ENCODE data around the gene OR10G3.

The OR10G3 gene

DNA sequence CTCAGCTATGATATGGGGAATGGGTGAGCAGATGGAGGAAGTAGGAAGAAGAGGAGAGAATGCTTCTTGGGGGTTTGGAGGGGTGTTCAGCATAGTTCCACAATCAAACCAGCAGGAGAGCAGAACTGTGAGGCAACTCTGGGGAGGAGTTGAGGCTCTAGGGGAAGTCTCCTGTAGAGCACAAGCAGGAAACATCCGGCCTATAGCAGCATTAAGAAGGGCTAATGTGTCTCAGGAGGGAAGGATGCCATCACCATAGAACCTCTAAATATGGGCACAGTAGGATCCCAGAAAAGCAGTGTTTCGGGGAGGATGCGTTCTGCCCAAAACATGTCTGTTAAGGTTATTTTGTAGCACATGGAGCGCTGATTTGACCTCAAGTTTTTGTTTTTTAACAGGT lies 45.3 kb downstream of the OR10G3 start:
- H3K9me3 ChIP-seq (ENCODE audit: control insufficient read depth, low read length), result no peaks in the 10 kb centered on the region
- peaks cover 8% of the 10 kb centered on the region for H3K4me1 ChIP-seq (ENCODE audit: control insufficient read depth, insufficient read depth, low read length)
- H3K36me3 ChIP-seq (ENCODE audit: control insufficient read depth, insufficient read depth, low read length, severe bottlenecking), result no peaks in the 10 kb centered on the region
- no peak overlapping the region for H3K4me3 ChIP-seq (ENCODE audit: low read length)
- H3K27me3 ChIP-seq (replicated peaks; ENCODE audit: control insufficient read depth, insufficient read depth, low read length), result peaks cover 66% of the 10 kb centered on the region
- DNase-seq (ENCODE audit: low read depth), result no peak
- H3K9ac ChIP-seq (ENCODE audit: low read length), result no peak overlapping the region

DNA sequence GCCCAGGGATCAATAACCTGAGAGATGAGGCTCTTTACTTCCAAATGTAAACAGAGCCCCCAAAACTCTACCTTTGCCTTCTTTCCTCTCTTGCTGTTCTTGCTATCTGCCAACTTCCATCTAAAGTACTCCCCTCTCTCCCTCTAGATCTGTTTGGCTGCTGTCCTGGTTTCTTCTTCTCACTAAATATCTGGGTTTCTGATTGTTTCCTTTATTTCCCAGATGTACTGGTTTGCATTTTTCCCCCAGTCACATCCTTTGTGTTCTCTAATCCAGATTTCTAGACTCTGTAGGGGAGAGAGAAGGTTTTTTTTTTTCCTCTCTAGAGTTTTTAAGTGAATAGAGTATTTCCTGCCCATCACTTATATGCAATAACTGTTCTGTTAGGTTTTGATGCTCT lies 46.6 kb downstream of the OR10G3 start:
- Histone ChIP-seq H3K4me1 (ENCODE audit: control insufficient read depth, insufficient read depth, low read length) (peaks cover 8% of the 10 kb centered on the region), H3K9ac (ENCODE audit: low read length) (no peak overlapping the region), H3K36me3 (ENCODE audit: control insufficient read depth, insufficient read depth, low read length, severe bottlenecking) (no peaks in the 10 kb centered on the region), H3K4me3 (ENCODE audit: low read length) (no peak overlapping the region), H3K27me3 (replicated peaks; ENCODE audit: control insufficient read depth, insufficient read depth, low read length) (peaks cover 53% of the 10 kb centered on the region), H3K9me3 (ENCODE audit: control insufficient read depth, low read length) (no peaks in the 10 kb centered on the region)
- DNase-seq (ENCODE audit: low read depth), result no peak

DNA sequence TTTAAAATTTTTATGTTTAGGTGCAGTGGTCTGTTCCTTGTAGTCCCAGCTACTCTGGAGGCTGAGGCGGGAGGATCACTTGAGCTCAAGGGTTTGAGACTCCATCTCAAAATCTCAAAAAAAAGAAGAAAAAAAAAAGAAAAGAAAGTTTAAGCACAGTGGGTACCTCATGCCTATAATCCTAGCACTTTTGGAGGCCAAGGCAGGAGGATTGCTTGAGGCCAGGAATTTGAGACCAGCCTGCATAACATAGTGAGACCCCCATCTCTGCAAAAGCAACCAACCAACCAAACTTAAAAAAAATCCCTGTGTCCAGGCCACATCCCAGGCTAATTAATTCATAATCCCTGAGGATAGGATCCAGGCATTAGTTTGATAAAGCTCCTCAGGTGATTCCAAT lies 50.4 kb downstream of the OR10G3 start:
- Histone ChIP-seq H3K27me3 (replicated peaks; ENCODE audit: control insufficient read depth, insufficient read depth, low read length) (peaks cover 24% of the 10 kb centered on the region), H3K9ac (ENCODE audit: low read length) (no peak overlapping the region), H3K36me3 (ENCODE audit: control insufficient read depth, insufficient read depth, low read length, severe bottlenecking) (no peaks in the 10 kb centered on the region), H3K4me1 (ENCODE audit: control insufficient read depth, insufficient read depth, low read length) (no peaks in the 10 kb centered on the region), H3K9me3 (ENCODE audit: control insufficient read depth, low read length) (no peaks in the 10 kb centered on the region), H3K4me3 (ENCODE audit: low read length) (no peak overlapping the region)
- no peak for DNase-seq (ENCODE audit: low read depth)

DNA sequence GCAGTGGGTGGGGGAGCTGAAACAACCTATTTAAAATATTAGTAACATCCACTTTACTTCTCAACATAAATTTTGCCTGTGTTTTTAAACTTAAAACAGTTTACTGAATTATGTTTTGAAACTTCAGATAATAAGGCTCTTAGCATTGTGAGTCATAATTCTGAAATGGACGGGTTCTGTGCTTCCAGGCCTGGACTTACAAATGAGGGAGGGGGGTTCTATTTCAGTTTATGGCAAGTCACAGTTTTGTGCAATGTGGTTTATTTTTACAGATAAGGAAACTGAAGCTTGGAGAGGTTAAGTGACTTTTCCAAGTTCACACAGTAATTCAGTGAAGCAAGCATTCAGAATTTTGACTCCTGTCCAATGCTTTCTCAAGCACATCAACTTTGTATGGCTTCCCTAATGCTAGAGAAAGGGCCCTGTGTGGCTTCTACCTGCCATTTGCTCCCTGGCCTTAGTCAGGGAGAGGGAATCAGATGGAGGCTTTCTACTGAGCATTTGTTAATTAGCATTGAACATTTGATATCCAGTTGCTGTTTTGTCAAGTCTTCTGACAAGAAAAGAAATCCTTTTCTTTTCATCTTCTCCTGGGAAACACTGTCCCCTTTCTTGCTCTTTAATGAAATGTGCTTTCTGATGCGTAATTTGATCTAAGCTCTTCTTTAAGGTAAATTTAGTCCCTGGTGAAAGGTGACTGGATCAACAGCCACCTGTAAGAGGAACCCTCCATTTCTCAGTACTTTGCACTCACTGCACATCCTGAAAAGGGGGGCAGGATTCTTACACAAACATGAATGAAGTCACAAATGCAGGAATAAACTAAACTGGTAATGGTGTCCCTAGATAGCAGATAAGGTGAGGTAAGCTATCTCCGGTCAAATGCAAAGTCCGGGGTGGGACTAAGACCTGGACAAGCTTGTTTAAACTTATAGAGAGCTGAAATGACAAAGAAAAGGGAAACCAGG lies 51.2 kb downstream of the OR10G3 start:
- H3K9ac ChIP-seq (ENCODE audit: low read length), result no peak overlapping the region
- no peaks in the 10 kb centered on the region for H3K36me3 ChIP-seq (ENCODE audit: control insufficient read depth, insufficient read depth, low read length, severe bottlenecking)
- peak; percentile 29 for DNase-seq (ENCODE audit: low read depth)
- no peak overlapping the region for H3K4me3 ChIP-seq (ENCODE audit: low read length)
- H3K4me1 ChIP-seq (ENCODE audit: control insufficient read depth, insufficient read depth, low read length), result no peaks in the 10 kb centered on the region
- peaks cover 16% of the 10 kb centered on the region for H3K27me3 ChIP-seq (replicated peaks; ENCODE audit: control insufficient read depth, insufficient read depth, low read length)
- H3K9me3 ChIP-seq (ENCODE audit: control insufficient read depth, low read length), result no peaks in the 10 kb centered on the region

DNA sequence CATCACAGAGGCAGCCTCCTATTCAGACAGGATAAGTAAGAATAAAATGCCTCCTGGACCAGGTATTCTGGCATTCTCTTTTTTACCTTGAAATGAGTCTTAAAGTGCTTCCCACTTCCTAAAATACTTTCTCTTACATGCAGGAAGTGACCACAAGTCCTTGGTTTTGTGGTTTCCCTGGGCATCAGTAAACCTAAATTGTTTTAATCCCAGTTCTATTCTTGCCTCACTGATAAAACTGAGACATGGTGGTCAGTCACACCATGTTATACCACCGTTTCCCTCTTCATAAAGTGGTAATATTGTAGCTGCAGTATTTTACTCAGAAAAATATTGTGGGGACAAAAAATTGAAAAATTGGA lies 52.6 kb downstream of the OR10G3 start:
- no peaks in the 10 kb centered on the region for H3K36me3 ChIP-seq (ENCODE audit: control insufficient read depth, insufficient read depth, low read length, severe bottlenecking)
- no peak overlapping the region for H3K4me3 ChIP-seq (ENCODE audit: low read length)
- H3K9ac ChIP-seq (ENCODE audit: low read length), result no peak overlapping the region
- H3K27me3 ChIP-seq (replicated peaks; ENCODE audit: control insufficient read depth, insufficient read depth, low read length), result peaks cover 10% of the 10 kb centered on the region
- no peaks in the 10 kb centered on the region for H3K9me3 ChIP-seq (ENCODE audit: control insufficient read depth, low read length)
- H3K4me1 ChIP-seq (ENCODE audit: control insufficient read depth, insufficient read depth, low read length), result no peaks in the 10 kb centered on the region
- no peak for DNase-seq (ENCODE audit: low read depth)

DNA sequence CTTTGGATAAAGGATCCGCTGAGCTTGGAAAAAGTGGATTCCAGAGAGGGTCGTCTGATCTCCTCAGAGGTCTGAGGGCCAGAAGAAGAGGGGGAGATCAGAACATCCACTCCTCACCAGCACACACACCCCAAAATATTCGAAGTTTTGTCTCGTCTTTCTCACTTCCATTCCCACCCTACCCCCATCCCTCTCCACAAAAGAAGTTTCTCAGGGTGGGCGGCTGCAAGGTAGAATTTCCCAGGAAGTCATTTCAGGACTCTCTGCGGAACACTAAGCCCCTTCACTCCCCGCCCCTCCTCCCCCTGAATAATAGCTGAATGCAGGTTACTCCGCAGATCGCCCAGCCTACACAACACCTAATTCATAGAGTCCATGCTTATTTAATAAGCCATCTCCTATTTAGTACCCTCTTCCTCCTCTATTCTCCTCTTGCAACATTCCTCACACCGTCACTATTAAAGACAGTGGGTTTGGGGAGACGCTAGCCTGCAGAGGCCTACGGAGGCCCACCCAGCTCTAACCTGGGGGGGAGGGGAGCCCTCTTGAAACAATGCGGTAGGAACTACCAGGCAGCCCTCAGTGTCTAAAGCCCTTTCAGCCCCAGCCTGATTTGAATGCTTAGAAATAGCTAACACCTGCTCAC lies 53.1 kb downstream of the OR10G3 start:
- H3K9me3 ChIP-seq (ENCODE audit: control insufficient read depth, low read length), result no peaks in the 10 kb centered on the region
- peaks cover 10% of the 10 kb centered on the region for H3K27me3 ChIP-seq (replicated peaks; ENCODE audit: control insufficient read depth, insufficient read depth, low read length)
- H3K4me1 ChIP-seq (ENCODE audit: control insufficient read depth, insufficient read depth, low read length), result peaks cover 2% of the 10 kb centered on the region
- DNase-seq (ENCODE audit: low read depth), result no peak
- H3K4me3 ChIP-seq (ENCODE audit: low read length), result peak overlapping the region; percentile 72
- no peak overlapping the region for H3K9ac ChIP-seq (ENCODE audit: low read length)
- H3K36me3 ChIP-seq (ENCODE audit: control insufficient read depth, insufficient read depth, low read length, severe bottlenecking), result no peaks in the 10 kb centered on the region

DNA sequence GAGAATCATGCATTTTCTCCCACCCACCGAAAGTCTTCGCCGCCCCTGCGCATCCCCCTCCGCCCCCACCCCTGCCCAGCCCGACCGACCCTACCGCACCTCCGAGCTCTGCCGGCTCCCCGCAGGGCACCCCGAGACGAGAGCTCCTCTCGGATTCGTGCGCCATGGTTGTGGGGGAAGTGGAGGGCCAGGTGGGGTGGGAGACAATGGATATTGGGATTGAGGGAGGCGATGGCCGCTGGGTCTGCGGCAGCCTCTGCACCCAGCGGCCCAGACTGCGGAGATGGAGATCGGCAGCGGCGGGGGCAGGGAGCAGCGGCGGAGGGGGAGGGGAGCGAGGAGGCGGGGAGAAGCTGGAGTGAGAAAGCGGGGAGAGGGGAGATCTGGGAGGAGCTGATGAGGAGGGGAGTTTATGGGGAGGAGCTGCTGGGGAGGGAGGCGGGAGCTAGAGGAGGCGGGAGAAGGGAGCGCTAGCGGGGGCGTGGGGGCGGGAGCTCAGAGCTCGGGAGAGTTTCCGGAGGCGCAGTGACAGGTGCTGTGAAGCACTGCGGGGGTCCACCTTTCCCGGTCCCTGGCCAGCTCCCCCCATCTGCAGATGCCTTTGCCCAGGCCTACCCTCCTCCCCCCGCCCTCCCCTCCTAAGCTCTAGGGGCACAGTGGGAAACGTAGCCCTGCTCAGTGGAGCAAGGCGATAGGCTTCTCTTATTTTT lies 53.8 kb downstream of the OR10G3 start, which contains the start of gene SALL2:
TSS of gene SALL2 (minus strand) at position 385 of the 710 bp plus-strand sequence. CDS start at position 166, 219 bp downstream.
- Histone ChIP-seq H3K9me3 (ENCODE audit: control insufficient read depth, low read length) (no peaks in the 10 kb centered on the region), H3K27me3 (replicated peaks; ENCODE audit: control insufficient read depth, insufficient read depth, low read length) (peaks cover 10% of the 10 kb centered on the region), H3K4me3 (ENCODE audit: low read length) (peak within 1 kb of the TSS; percentile 72), H3K36me3 (ENCODE audit: control insufficient read depth, insufficient read depth, low read length, severe bottlenecking) (no peaks in the 10 kb centered on the region), H3K4me1 (ENCODE audit: control insufficient read depth, insufficient read depth, low read length) (peaks cover 8% of the 10 kb centered on the region), H3K9ac (ENCODE audit: low read length) (peak within 1 kb of the TSS; percentile 28)
- DNase-seq (ENCODE audit: low read depth), result peak; percentile 80

DNA sequence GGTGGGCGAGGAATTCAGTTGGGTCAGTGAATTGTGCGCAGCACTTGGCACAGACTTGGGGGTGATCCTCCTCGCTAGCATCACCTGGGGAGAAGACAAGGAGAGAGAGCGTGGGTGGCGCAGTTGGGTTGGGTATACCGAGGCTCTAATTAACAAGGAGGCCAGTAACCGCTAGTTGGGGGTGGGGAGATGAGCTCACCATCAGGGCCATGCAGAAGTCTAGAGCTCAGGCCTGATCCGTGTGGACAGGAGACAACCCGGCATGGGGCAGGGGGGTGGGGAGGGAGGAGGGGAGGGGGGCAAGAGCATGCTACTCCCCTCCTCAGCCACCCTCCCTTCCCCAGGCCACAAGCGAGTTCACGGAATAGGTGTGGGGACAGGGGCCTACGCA lies 54.3 kb downstream of the OR10G3 start:
- Histone ChIP-seq H3K9ac (ENCODE audit: low read length) (peak overlapping the region; percentile 28), H3K4me3 (ENCODE audit: low read length) (no peak overlapping the region), H3K9me3 (ENCODE audit: control insufficient read depth, low read length) (no peaks in the 10 kb centered on the region), H3K27me3 (replicated peaks; ENCODE audit: control insufficient read depth, insufficient read depth, low read length) (peaks cover 4% of the 10 kb centered on the region), H3K36me3 (ENCODE audit: control insufficient read depth, insufficient read depth, low read length, severe bottlenecking) (no peaks in the 10 kb centered on the region), H3K4me1 (ENCODE audit: control insufficient read depth, insufficient read depth, low read length) (peaks cover 12% of the 10 kb centered on the region)
- peak; percentile 37 for DNase-seq (ENCODE audit: low read depth)

DNA sequence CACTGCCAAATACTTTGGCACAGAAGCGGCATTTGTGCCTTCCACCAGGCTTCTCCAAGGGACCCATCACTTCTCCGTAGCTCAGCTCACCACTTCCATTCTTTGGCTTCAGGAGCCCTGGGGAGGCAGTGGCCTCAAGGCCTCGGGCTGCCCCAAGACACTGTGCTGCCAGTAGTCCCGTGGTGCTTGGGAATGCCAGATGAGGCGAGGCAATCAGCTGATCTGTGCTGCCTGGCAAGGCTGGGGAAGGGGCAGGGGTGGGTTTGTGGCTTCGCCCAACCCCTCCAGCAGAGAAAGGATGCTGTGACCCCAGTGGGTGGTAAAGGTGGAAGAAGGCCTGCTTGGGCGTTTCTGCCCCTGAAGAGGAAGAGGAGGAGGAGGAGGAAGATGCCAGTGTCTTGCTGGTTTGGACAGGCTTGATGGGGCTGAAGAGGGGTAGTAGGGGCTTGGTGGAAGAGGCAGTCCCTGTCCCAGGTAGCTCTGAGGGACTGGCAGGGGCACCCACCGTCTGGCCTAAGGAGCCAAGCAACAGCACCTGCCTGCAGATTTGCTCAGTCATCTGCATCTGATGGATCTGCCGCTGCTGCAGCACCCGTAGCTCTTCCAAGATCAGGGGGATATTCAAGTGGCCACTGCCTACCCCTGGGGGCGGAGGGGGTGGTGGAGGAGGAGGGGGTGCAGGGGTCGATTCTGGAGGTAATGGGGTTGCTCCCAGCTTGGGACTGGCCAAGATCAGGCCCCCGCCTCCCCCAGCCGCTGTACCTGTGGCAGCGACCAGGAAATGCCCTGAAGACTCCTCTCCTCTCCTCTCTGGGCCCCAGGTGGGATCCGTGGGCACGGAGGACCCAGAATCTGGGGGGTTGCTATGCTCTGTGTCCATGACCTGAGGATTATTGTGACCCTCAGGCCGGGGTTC lies 55.0 kb downstream of the OR10G3 start:
- H3K4me1 ChIP-seq (ENCODE audit: control insufficient read depth, insufficient read depth, low read length), result peaks cover 12% of the 10 kb centered on the region
- no peak overlapping the region for H3K4me3 ChIP-seq (ENCODE audit: low read length)
- no peaks in the 10 kb centered on the region for H3K36me3 ChIP-seq (ENCODE audit: control insufficient read depth, insufficient read depth, low read length, severe bottlenecking)
- peaks cover 3% of the 10 kb centered on the region for H3K27me3 ChIP-seq (replicated peaks; ENCODE audit: control insufficient read depth, insufficient read depth, low read length)
- no peak for DNase-seq (ENCODE audit: low read depth)
- H3K9ac ChIP-seq (ENCODE audit: low read length), result no peak overlapping the region
- H3K9me3 ChIP-seq (ENCODE audit: control insufficient read depth, low read length), result no peaks in the 10 kb centered on the region

DNA sequence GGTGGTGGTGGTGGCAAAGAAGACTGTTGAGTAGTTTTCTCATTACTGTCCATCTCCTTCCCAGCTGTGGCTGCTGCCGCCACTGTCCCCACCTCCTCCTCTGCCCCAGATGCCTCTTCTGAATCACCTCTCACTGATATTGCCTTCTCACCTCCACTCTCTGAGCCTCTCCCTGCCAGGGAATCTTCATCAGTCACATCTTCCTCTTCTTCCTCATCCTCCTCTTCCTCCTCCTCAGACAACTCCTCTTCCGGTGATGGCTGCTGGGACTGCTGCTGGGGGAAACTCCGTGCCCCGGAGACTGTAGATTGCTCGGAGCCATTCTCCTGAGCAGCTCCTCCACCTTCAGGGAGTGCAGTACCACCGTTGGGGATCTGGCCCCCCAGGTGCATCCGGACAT lies 56.7 kb downstream of the OR10G3 start:
- no peak for DNase-seq (ENCODE audit: low read depth)
- Histone ChIP-seq H3K9ac (ENCODE audit: low read length) (no peak overlapping the region), H3K27me3 (replicated peaks; ENCODE audit: control insufficient read depth, insufficient read depth, low read length) (peaks cover 3% of the 10 kb centered on the region), H3K9me3 (ENCODE audit: control insufficient read depth, low read length) (no peaks in the 10 kb centered on the region), H3K4me3 (ENCODE audit: low read length) (no peak overlapping the region), H3K36me3 (ENCODE audit: control insufficient read depth, insufficient read depth, low read length, severe bottlenecking) (no peaks in the 10 kb centered on the region), H3K4me1 (ENCODE audit: control insufficient read depth, insufficient read depth, low read length) (peaks cover 12% of the 10 kb centered on the region)

All from adipocyte (in vitro differentiated cells).